Measurements from ENCODE around the gene TMEM176A. TPM values are rescaled to one million over a fixed set of nuclear protein-coding genes. Genes with fewer than 3 reads are reported as not detected.

TMEM176A gene
- total and polyA plus RNA-seq, 2 of the 8 experiments (the other 6 are each of a cell fraction or from before 2014, with no cell fraction given): 1.3 to 1.5 TPM

DNA sequence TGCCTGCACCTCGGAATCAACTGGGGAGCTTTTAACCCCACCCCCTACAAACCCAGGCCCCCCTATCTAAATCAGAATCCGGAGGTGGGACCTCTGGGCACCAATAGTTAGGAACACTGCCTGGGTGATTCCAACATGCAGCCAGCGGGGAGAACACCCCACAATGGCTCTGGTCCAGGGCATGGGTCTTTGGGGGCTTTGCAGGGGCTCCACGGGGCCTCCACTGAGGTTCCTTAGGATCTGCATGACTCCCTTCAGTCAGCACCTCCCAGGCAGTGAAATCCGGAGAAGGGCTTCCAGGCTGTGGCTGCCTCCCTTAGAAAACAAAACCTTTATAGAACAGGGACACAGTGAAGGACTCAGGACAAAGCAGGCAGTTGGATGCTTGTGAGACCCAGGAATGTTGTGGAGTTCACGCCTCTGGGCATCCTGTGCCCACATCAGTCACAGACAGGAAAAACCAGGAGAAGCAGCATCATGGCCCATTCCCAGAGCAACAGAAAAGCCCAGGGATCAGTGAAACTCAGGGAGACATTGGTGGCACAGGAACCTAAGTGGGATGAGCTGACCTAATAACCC lies 35.2 kb downstream of the TMEM176A start (continued):
- TF ChIP-seq BCL11A (IDR thresholded peaks at IDR 0.05; ENCODE audit: low read depth in 2 of 2, low read length in 2 of 2): no peak
- TF ChIP-seq, protein P1, sequence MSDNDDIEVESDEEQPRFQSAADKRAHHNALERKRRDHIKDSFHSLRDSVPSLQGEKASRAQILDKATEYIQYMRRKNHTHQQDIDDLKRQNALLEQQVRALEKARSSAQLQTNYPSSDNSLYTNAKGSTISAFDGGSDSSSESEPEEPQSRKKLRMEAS (IDR thresholded peaks at IDR 0.05): no peak
- TF ChIP-seq, protein P2, sequence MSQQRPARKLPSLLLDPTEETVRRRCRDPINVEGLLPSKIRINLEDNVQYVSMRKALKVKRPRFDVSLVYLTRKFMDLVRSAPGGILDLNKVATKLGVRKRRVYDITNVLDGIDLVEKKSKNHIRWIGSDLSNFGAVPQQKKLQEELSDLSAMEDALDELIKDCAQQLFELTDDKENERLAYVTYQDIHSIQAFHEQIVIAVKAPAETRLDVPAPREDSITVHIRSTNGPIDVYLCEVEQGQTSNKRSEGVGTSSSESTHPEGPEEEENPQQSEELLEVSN (IDR thresholded peaks at IDR 0.05): no peak
- TF ChIP-seq RBBP5 (IDR thresholded peaks at IDR 0.05; ENCODE audit: borderline replicate concordance, low read depth, low read length): no peak
- TF ChIP-seq, protein P3, sequence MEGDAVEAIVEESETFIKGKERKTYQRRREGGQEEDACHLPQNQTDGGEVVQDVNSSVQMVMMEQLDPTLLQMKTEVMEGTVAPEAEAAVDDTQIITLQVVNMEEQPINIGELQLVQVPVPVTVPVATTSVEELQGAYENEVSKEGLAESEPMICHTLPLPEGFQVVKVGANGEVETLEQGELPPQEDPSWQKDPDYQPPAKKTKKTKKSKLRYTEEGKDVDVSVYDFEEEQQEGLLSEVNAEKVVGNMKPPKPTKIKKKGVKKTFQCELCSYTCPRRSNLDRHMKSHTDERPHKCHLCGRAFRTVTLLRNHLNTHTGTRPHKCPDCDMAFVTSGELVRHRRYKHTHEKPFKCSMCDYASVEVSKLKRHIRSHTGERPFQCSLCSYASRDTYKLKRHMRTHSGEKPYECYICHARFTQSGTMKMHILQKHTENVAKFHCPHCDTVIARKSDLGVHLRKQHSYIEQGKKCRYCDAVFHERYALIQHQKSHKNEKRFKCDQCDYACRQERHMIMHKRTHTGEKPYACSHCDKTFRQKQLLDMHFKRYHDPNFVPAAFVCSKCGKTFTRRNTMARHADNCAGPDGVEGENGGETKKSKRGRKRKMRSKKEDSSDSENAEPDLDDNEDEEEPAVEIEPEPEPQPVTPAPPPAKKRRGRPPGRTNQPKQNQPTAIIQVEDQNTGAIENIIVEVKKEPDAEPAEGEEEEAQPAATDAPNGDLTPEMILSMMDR (IDR thresholded peaks at IDR 0.05; ENCODE audit: control extremely low read depth in 1 of 3, insufficient read depth in 1 of 3, low read depth in 1 of 3, low read length in 3 of 3): no peak
- no peak for TF ChIP-seq SRF (IDR thresholded peaks at IDR 0.05; ENCODE audit: low read depth, low read length)
